Small intestine (tissue), 7 donors: ENCODE measurements around the gene BDKRB1. TPM values are rescaled to one million over a fixed set of nuclear protein-coding genes. Genes with fewer than 3 reads are reported as not detected.

Experiments
- DNase-seq, 2 donors: peaks; one replicate each; pipeline versions ENCODE4 v3.0.0 to v3.0.0-alpha.2; 2013
- FAIRE-seq: peaks from 2 replicates; lab custom pipeline; 2012; peaks lifted over from hg19 to GRCh38; lab: Jason Lieb, UNC
- H3K27ac ChIP-seq, 3 donors: one replicate each; pipeline ENCODE4 v1.5.1; 2013; ENCODE audit warnings: low read length in 2 of 3, mild to moderate bottlenecking in 2 of 3, control low read depth in 1 of 3, inconsistent platforms in 1 of 3, low read depth in 1 of 3, moderate library complexity in 1 of 3
- H3K27me3 ChIP-seq, 3 donors: one replicate each; pipeline ENCODE4 v1.6.1; 2013; ENCODE audit warnings: low read length in 3 of 3, inconsistent platforms in 1 of 3; ENCODE audit not compliant: control insufficient read depth in 3 of 3, insufficient read depth in 3 of 3
- H3K36me3 ChIP-seq, 3 donors: one replicate each; pipeline ENCODE4 v1.6.1; 2013; ENCODE audit warnings: low read length in 3 of 3, inconsistent platforms in 1 of 3, low read depth in 1 of 3, mild to moderate bottlenecking in 1 of 3, moderate library complexity in 1 of 3; ENCODE audit not compliant: control insufficient read depth in 3 of 3, insufficient read depth in 2 of 3
- H3K4me1 ChIP-seq, 3 donors: one replicate each; pipeline ENCODE4 v1.6.1; 2013; ENCODE audit warnings: low read length in 2 of 3, inconsistent platforms in 1 of 3, low read depth in 1 of 3, mild to moderate bottlenecking in 1 of 3, moderate library complexity in 1 of 3; ENCODE audit not compliant: control insufficient read depth in 3 of 3, insufficient read depth in 2 of 3
- H3K4me3 ChIP-seq, 3 donors: one replicate each; pipeline ENCODE4 v1.5.1; 2013; ENCODE audit warnings: low read length in 3 of 3, control low read depth in 1 of 3, inconsistent platforms in 1 of 3, low read depth in 1 of 3, mild to moderate bottlenecking in 1 of 3, moderate library complexity in 1 of 3
- H3K9me3 ChIP-seq, 2 donors: one replicate each; pipeline ENCODE4 v1.6.1; 2013; ENCODE audit warnings: low read depth in 1 of 2, low read length in 1 of 2; ENCODE audit not compliant: control insufficient read depth in 2 of 2, insufficient read depth in 1 of 2
- WGBS, 3 donors: extraction: QIAGEN DNeasy Blood & Tissue Kit; methylation state at CpG; one replicate each; pipeline ENCODE4 v1.1.7; 2013; 5-methylcytosine and 5-hydroxymethylcytosine counted together
- polyA plus RNA-seq, 4 donors: library from polyadenylated mRNA; stranded (reverse) in 3 of 4; unstranded in 1 of 4; fragments of 200-250 nt in 3 of 4; fragments of 120-200 nt in 1 of 4; gene quantifications; one replicate each; pipeline versions ENCODE4 v1.2.1 to v1.2.3, GENCODE V29; 2013
- donor health status: healthy with polysubstance abuse.
- donor health status: control.
- donor health status: control.
- donor health status: Bipolar disorder and iron deficiency.
- donor health status: healthy.

BDKRB1 gene
- polyA plus RNA-seq, 4 donors: 1.1 to 4.3 (median 1.7) TPM

- H3K36me3 ChIP-seq: peaks cover 5 to 16% (median 6%) of the 10 kb centered on the region in 3 donors
- no peaks in the 10 kb centered on the region for H3K9me3 ChIP-seq
- H3K27me3 ChIP-seq: no peaks in the 10 kb centered on the region
- H3K27ac ChIP-seq: no peak overlapping the region
- H3K4me3 ChIP-seq: no peak overlapping the region
- WGBS, 3 donors: 89 to 97% (median 96%) methylated on average over 4 of the region's 4 CpGs
- DNase-seq (no peak), FAIRE-seq (no peak)
- peaks cover 0 to 4% (median 0%) of the 10 kb centered on the region in 3 donors for H3K4me1 ChIP-seq
Observed at GRCh38 chr14:96297997-96298515, 42.0 kb downstream of the BDKRB1 start.

- Histone ChIP-seq H3K27me3 (no peaks in the 10 kb centered on the region), H3K4me3 (no peak overlapping the region), H3K27ac (no peak overlapping the region), H3K9me3 (no peaks in the 10 kb centered on the region), H3K36me3 (peaks cover 3 to 17% (median 4%) of the 10 kb centered on the region in 3 donors), H3K4me1 (peaks cover 0 to 7% (median 0%) of the 10 kb centered on the region in 3 donors)
- 58 to 90% (median 73%) methylated on average over 3 of the region's 3 CpGs for WGBS, 3 donors
- FAIRE-seq (no peak), DNase-seq (no peak)
Observed at GRCh38 chr14:96299441-96299840, 43.4 kb downstream of the BDKRB1 start.

- 91 to 96% (median 94%) methylated on average over 3 of the region's 3 CpGs for WGBS, 3 donors
- Histone ChIP-seq H3K27me3 (no peaks in the 10 kb centered on the region), H3K36me3 (peaks cover 0 to 26% (median 4%) of the 10 kb centered on the region in 3 donors), H3K27ac (no peak overlapping the region), H3K9me3 (no peaks in the 10 kb centered on the region), H3K4me3 (no peak overlapping the region), H3K4me1 (peaks cover 0 to 23% (median 0%) of the 10 kb centered on the region in 3 donors)
- DNase-seq: no peak
- no peak for FAIRE-seq
Observed at GRCh38 chr14:96303981-96304380, 48.0 kb downstream of the BDKRB1 start.

GRCh38 chr14:96304956-96305355 is 48.9 kb downstream of the BDKRB1 start:
- H3K4me3 ChIP-seq: no peak overlapping the region
- FAIRE-seq (no peak), DNase-seq (no peak)
- H3K4me1 ChIP-seq: peaks cover 0 to 27% (median 2%) of the 10 kb centered on the region in 3 donors
- H3K9me3 ChIP-seq: no peaks in the 10 kb centered on the region
- H3K27ac ChIP-seq: no peak overlapping the region
- H3K36me3 ChIP-seq: peaks cover 0 to 23% (median 4%) of the 10 kb centered on the region in 3 donors
- no peaks in the 10 kb centered on the region for H3K27me3 ChIP-seq
- WGBS, 3 donors: 87 to 91% (median 89%) methylated on average over 9 of the region's 9 CpGs

GRCh38 chr14:96307434-96307833 is 51.4 kb downstream of the BDKRB1 start:
- FAIRE-seq (no peak), DNase-seq (peak in 1 of 2 donors; percentile 16)
- 62 to 78% (median 76%) methylated on average over 4 of the region's 4 CpGs for WGBS, 3 donors
- no peaks in the 10 kb centered on the region for H3K27me3 ChIP-seq
- no peak overlapping the region for H3K4me3 ChIP-seq
- H3K36me3 ChIP-seq: peaks cover 2 to 17% (median 4%) of the 10 kb centered on the region in 3 donors
- H3K9me3 ChIP-seq: no peaks in the 10 kb centered on the region
- peak overlapping the region in 1 of 3 donors; percentile 30 for H3K27ac ChIP-seq
- H3K4me1 ChIP-seq: peaks cover 0 to 34% (median 4%) of the 10 kb centered on the region in 3 donors

GRCh38 chr14:96309133-96309895 is 53.3 kb downstream of the BDKRB1 start:
- Histone ChIP-seq H3K9me3 (no peaks in the 10 kb centered on the region), H3K4me3 (no peak overlapping the region), H3K27ac (peak overlapping the region; percentile 59 to 73 (median 69)), H3K36me3 (peaks cover 5 to 13% (median 5%) of the 10 kb centered on the region in 3 donors), H3K4me1 (peaks cover 0 to 32% (median 4%) of the 10 kb centered on the region in 3 donors), H3K27me3 (no peaks in the 10 kb centered on the region)
- DNase-seq (peak; percentile 85 to 90), FAIRE-seq (peak; percentile 33)
- 25 to 69% (median 41%) methylated on average over 8 of the region's 8 CpGs for WGBS, 3 donors

GRCh38 chr14:96309896-96310330 is 53.9 kb downstream of the BDKRB1 start:
- no peaks in the 10 kb centered on the region for H3K9me3 ChIP-seq
- no peak for FAIRE-seq
- H3K4me1 ChIP-seq: peaks cover 0 to 32% (median 4%) of the 10 kb centered on the region in 3 donors
- H3K27me3 ChIP-seq: no peaks in the 10 kb centered on the region
- H3K4me3 ChIP-seq: no peak overlapping the region
- WGBS, 3 donors: 22 to 54% (median 46%) methylated on average over 5 of the region's 5 CpGs
- DNase-seq: peak in 1 of 2 donors; percentile 60
- H3K36me3 ChIP-seq: peaks cover 5 to 15% (median 11%) of the 10 kb centered on the region in 3 donors
- peak overlapping the region; percentile 59 to 73 (median 69) for H3K27ac ChIP-seq

- no peak for FAIRE-seq
- H3K9me3 ChIP-seq: no peaks in the 10 kb centered on the region
- H3K4me3 ChIP-seq: no peak overlapping the region
- peak; percentile 46 to 67 for DNase-seq
- 62 to 76% (median 73%) methylated on average over 6 of the region's 6 CpGs for WGBS, 3 donors
- no peaks in the 10 kb centered on the region for H3K27me3 ChIP-seq
- H3K4me1 ChIP-seq: peaks cover 0 to 32% (median 4%) of the 10 kb centered on the region in 3 donors
- peak overlapping the region in 2 of 3 donors; percentile 55 to 59 for H3K27ac ChIP-seq
- H3K36me3 ChIP-seq: peaks cover 5 to 15% (median 11%) of the 10 kb centered on the region in 3 donors
Observed at GRCh38 chr14:96310906-96311305, 54.9 kb downstream of the BDKRB1 start.
